IMR-90 (cell line): ENCODE data around the gene CMSS1. TPM values are rescaled to one million over a fixed set of nuclear protein-coding genes. Genes with fewer than 3 reads are reported as not detected.

ENCODE experiments used
- ATAC-seq: fragments of 200-7000 bp; cut with Tn5 transposase; 2 replicates; pipeline ENCODE4 v1.9.1; 2020; ENCODE audit warnings: low read depth, mild to moderate bottlenecking, moderate library complexity
- BruUV-seq: library from RNA; stranded (reverse); fragments of 400-500 nt; replicated peaks from 2 replicates; lab custom pipeline; 2021; lab: Mats Ljungman, UMichigan
- CTCF ChIA-PET: fragments of 300-600 bp; formaldehyde crosslinking; extraction: SDS; loops from one replicate; lab custom pipeline; 2021; ENCODE audit warnings: antibody characterized with exemption; lab: Yijun Ruan, JAX
- POLR2A ChIA-PET: fragments of 300-600 bp; sonication (Branson Sonifier 250); formaldehyde crosslinking; loops from one replicate; lab custom pipeline; 2022; ENCODE audit warnings: antibody characterized with exemption; ENCODE audit not compliant: unreplicated experiment; lab: Charles Lee
- DNase-seq: peaks from one replicate; pipeline ENCODE4 v3.0.0; 2013
- H2AFZ ChIP-seq: replicated peaks from 2 replicates; pipeline ENCODE3; 2013; ENCODE audit warnings: low read length, mild to moderate bottlenecking; ENCODE audit not compliant: poor library complexity
- H2AK5ac ChIP-seq: 2 replicates; pipeline ENCODE4 v1.6.1; 2013; ENCODE audit warnings: low read depth, low read length, inconsistent platforms
- H2AK9ac ChIP-seq: replicated peaks from 2 replicates; pipeline ENCODE3; 2013; ENCODE audit warnings: mild to moderate bottlenecking, low read depth, low read length, moderate library complexity; ENCODE audit not compliant: poor library complexity
- H2BK120ac ChIP-seq: 2 replicates; pipeline ENCODE4 v1.6.1; 2013; ENCODE audit warnings: low read depth, low read length, inconsistent platforms
- H2BK15ac ChIP-seq: 3 replicates; pipeline ENCODE4 v1.6.1; 2013; ENCODE audit warnings: low read depth, low read length, inconsistent platforms
- H2BK20ac ChIP-seq: 2 replicates; pipeline ENCODE4 v1.6.1; 2013; ENCODE audit warnings: low read depth, mild to moderate bottlenecking, inconsistent platforms, low read length, moderate library complexity
- H2BK5ac ChIP-seq: 2 replicates; pipeline ENCODE4 v1.6.1; 2013; ENCODE audit warnings: mild to moderate bottlenecking, low read depth, low read length, inconsistent platforms; ENCODE audit not compliant: poor library complexity, severe bottlenecking
- H3K14ac ChIP-seq: replicated peaks from 2 replicates; pipeline ENCODE4 v1.6.1; 2013; ENCODE audit warnings: low read depth, low read length, inconsistent platforms
- H3K18ac ChIP-seq: 2 replicates; pipeline ENCODE4 v1.6.1; 2013; ENCODE audit warnings: low read depth, low read length, control low read depth
- H3K23ac ChIP-seq: 2 replicates; pipeline ENCODE4 v1.6.1; 2013; ENCODE audit warnings: low read depth, low read length, inconsistent platforms
- H3K27ac ChIP-seq: 2 replicates; pipeline ENCODE4 v1.5.1; 2013; ENCODE audit warnings: mild to moderate bottlenecking, control low read depth, low read length; ENCODE audit not compliant: insufficient read depth
- H3K27me3 ChIP-seq: 2 replicates; pipeline ENCODE4 v1.6.1; 2013; ENCODE audit warnings: low read length; ENCODE audit not compliant: control insufficient read depth, insufficient read depth
- H3K36me3 ChIP-seq: 2 replicates; pipeline ENCODE4 v1.6.1; 2013; ENCODE audit warnings: low read length, mixed read lengths; ENCODE audit not compliant: control insufficient read depth, insufficient read depth
- H3K4ac ChIP-seq: 2 replicates; pipeline ENCODE4 v1.6.1; 2013; ENCODE audit warnings: low read depth, low read length, inconsistent platforms
- H3K4me1 ChIP-seq: 2 replicates; pipeline ENCODE4 v1.6.1; 2013; ENCODE audit warnings: low read length, mixed read lengths; ENCODE audit not compliant: control insufficient read depth, insufficient read depth
- H3K4me2 ChIP-seq: 2 replicates; pipeline ENCODE4 v1.6.1; 2013; ENCODE audit warnings: low read depth, mild to moderate bottlenecking, control low read depth, low read length, moderate library complexity
- H3K4me3 ChIP-seq: 2 replicates; pipeline ENCODE4 v1.5.1; 2013; ENCODE audit warnings: low read depth, mild to moderate bottlenecking, control low read depth, low read length, moderate library complexity; ENCODE audit not compliant: insufficient read depth
- H3K56ac ChIP-seq: 2 replicates; pipeline ENCODE4 v1.6.1; 2013; ENCODE audit warnings: low read length, inconsistent platforms; ENCODE audit not compliant: insufficient read depth; ENCODE audit errors: extremely low read depth
- H3K79me1 ChIP-seq, 2 experiments: 2 replicates each; pipeline ENCODE4 v1.6.1; 2013; ENCODE audit warnings: low read length in 2 of 2, inconsistent platforms in 1 of 2, low read depth in 1 of 2
- H3K9ac ChIP-seq: 2 replicates; pipeline ENCODE4 v1.6.1; 2013; ENCODE audit warnings: low read depth, low read length, control low read depth
- H3K9me1 ChIP-seq: 2 replicates; pipeline ENCODE4 v1.6.1; 2013; ENCODE audit warnings: low read length, inconsistent platforms; ENCODE audit not compliant: insufficient read depth
- H3K9me3 ChIP-seq: 2 replicates; pipeline ENCODE4 v1.6.1; 2013; ENCODE audit warnings: low read length; ENCODE audit not compliant: control insufficient read depth, insufficient read depth
- H4K20me1 ChIP-seq: 2 replicates; pipeline ENCODE4 v1.6.1; 2013; ENCODE audit warnings: low read length, inconsistent platforms; ENCODE audit not compliant: insufficient read depth
- H4K5ac ChIP-seq: 2 replicates; pipeline ENCODE4 v1.6.1; 2013; ENCODE audit warnings: mild to moderate bottlenecking, low read depth, low read length, control low read depth
- H4K8ac ChIP-seq, 2 experiments: 2 replicates each; pipeline ENCODE4 v1.6.1; 2013; ENCODE audit warnings: low read depth in 2 of 2, low read length in 2 of 2, control low read depth in 1 of 2, inconsistent platforms in 1 of 2
- H4K91ac ChIP-seq: 2 replicates; pipeline ENCODE4 v1.6.1; 2013; ENCODE audit warnings: low read depth, low read length, inconsistent platforms; ENCODE audit not compliant: insufficient read depth
- BHLHE40 ChIP-seq: fragments of 150-350 bp; IDR thresholded peaks from 2 replicates; pipeline ENCODE4 v1.6.1; 2016; ENCODE audit warnings: mild to moderate bottlenecking, low read depth, low read length
- CEBPB ChIP-seq: IDR thresholded peaks from 2 replicates; pipeline ENCODE4 v1.6.1; 2012; ENCODE audit warnings: low read depth, low read length, improper control_type of control experiment
- CHD1 ChIP-seq: IDR thresholded peaks from 2 replicates; pipeline ENCODE4 v1.6.1; 2012; ENCODE audit warnings: low read depth, low read length, improper control_type of control experiment
- CTCF ChIP-seq: conservative IDR thresholded peaks from 2 replicates; pipeline ENCODE4 v1.5.1; 2012; ENCODE audit warnings: mild to moderate bottlenecking, low read depth, low read length, improper control_type of control experiment
- MAZ ChIP-seq: IDR thresholded peaks from 2 replicates; pipeline ENCODE4 v1.6.1; 2012; ENCODE audit warnings: low read depth, mild to moderate bottlenecking, low read length, improper control_type of control experiment, moderate library complexity, borderline replicate concordance
- MXI1 ChIP-seq: IDR thresholded peaks from 2 replicates; pipeline ENCODE4 v1.6.1; 2012; ENCODE audit warnings: low read depth, mild to moderate bottlenecking, low read length, moderate library complexity, borderline replicate concordance
- NFE2L2 ChIP-seq: fragments of 150-350 bp; IDR thresholded peaks from 2 replicates; pipeline ENCODE4 v1.6.1; 2016; ENCODE audit warnings: low read depth, mild to moderate bottlenecking, low read length
- POLR2A ChIP-seq: IDR thresholded peaks from 2 replicates; pipeline ENCODE4 v1.6.1; 2012; ENCODE audit warnings: mild to moderate bottlenecking, low read depth, low read length
- RAD21 ChIP-seq: IDR thresholded peaks from 2 replicates; pipeline ENCODE4 v1.6.1; 2012; ENCODE audit warnings: low read length, improper control_type of control experiment
- RCOR1 ChIP-seq: IDR thresholded peaks from 2 replicates; pipeline ENCODE4 v1.6.1; 2012; ENCODE audit warnings: mild to moderate bottlenecking, low read length, improper control_type of control experiment; ENCODE audit not compliant: insufficient replicate concordance
- RFX5 ChIP-seq: IDR thresholded peaks from 2 replicates; pipeline ENCODE4 v1.8.0; 2012; ENCODE audit warnings: low read depth, mild to moderate bottlenecking, low read length, moderate library complexity
- SMC3 ChIP-seq: fragments of 150-350 bp; IDR thresholded peaks from 2 replicates; pipeline ENCODE4 v1.6.1; 2016; ENCODE audit warnings: low read depth, mild to moderate bottlenecking, antibody characterized with exemption, low read length, moderate library complexity
- WGBS, 2 experiments: methylation state at CpG; one replicate each; pipeline versions ENCODE4 v1.1.5 to v1.1.7; 2013; ENCODE audit warnings: missing lambda C conversion rate in 2 of 2; ENCODE audit not compliant: insufficient read length in 1 of 2; ENCODE audit errors: extremely low coverage in 2 of 2; 5-methylcytosine and 5-hydroxymethylcytosine counted together
- dilution Hi-C: fragments of 300-500 bp; cut with HindIII; formaldehyde crosslinking; loops from one replicate; pipeline ENCODE4 v1.14.3; 2018; ENCODE audit warnings: low sequenced_read_pairs; ENCODE audit not compliant: unreplicated experiment
- in situ Hi-C: fragments of 300-500 bp; cut with MboI; formaldehyde crosslinking; loops from 3 replicates; pipeline ENCODE4 v1.14.3; 2019; ENCODE audit warnings: low sequenced_read_pairs, inconsistent platforms, mixed read lengths
- intact Hi-C: fragments of 100-400 bp; cut with micrococcal nuclease; formaldehyde crosslinking; loops from 2 replicates; pipeline ENCODE4 v1.10.0; 2022
- polyA plus RNA-seq, 3 experiments: library from polyadenylated mRNA; depleted of rRNA; stranded (reverse); fragments of >200 nt; gene quantifications; 2 replicates each; pipeline ENCODE4 v1.2.3, GENCODE V29; 2012; ENCODE audit warnings: low replicate concordance in 1 of 3
- total RNA-seq: library from RNA; depleted of rRNA; stranded (reverse); fragments of >200 nt; gene quantifications from 2 replicates; pipeline ENCODE4 v1.2.3, GENCODE V29; 2012
- TF ChIP-seq, protein P1 (sequence below): fragments of 150-350 bp; IDR thresholded peaks from 2 replicates; pipeline ENCODE4 v1.6.1; 2017; ENCODE audit warnings: mild to moderate bottlenecking, antibody characterized with exemption, low read length, low read depth
- TF ChIP-seq, protein P2 (sequence below): fragments of 150-350 bp; IDR thresholded peaks from 2 replicates; pipeline ENCODE4 v1.6.1; 2016; ENCODE audit warnings: low read depth, mild to moderate bottlenecking, low read length, moderate library complexity, borderline replicate concordance

CMSS1 gene
- total and polyA plus RNA-seq, 2 of the 4 experiments (the other 2 are of a cell fraction): 12.5 to 13.6 TPM

DNA sequence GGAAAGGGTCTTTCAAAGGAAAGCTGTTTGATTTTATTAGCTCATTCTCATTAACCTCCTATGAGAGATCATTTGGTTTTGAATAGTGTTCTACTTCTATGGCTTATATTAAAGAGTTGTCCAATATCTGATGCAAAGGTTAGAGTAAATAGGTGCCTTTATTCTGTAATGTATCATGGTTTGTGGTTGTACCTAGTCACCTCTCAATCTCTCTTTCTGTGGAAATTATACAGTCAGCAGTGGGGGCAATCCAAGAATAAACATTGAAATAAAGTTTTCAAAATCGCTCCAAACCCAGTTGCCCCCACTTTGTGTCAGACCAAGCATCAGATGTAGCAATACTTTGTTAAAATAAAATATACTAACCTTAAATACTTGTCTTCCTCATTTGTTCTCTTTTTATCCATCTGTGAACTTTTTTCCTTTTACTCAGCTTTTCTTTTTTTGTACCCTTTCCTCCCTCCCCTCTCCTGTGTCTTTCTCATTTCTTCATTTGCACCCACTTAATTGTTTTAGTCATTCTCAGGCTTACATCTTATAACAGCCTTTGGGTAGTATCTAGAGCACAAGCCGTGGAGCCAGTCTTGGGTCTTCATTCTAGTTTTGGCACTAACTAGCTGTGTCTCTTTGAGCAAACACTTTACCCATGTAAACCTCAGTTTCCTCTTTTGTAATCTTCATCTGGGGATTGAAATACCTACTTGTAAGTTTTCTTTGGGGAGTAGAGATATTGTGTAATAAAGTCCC is 16.7 kb downstream of the CMSS1 start:
- WGBS, 2 experiments: no CpG with 5 or more reads among the region's 2 CpGs
- Histone ChIP-seq H3K4me3 (no peak overlapping the region), H3K79me1 (peaks cover 28 to 50% of the 10 kb centered on the region in 2 experiments), H2BK15ac (no peak overlapping the region), H3K27ac (no peak overlapping the region), H3K9me1 (peaks cover 6% of the 10 kb centered on the region; the same call in 1 of the 2 replicates), H3K4ac (no peak overlapping the region), H2AK9ac (no peak overlapping the region), H2BK120ac (no peak overlapping the region), H4K91ac (no peak overlapping the region), H3K9ac (no peak overlapping the region), H3K36me3 (no peaks in the 10 kb centered on the region), H3K23ac (no peak overlapping the region; the same call in 1 of the 2 replicates), H4K5ac (no peak overlapping the region; the same call in 1 of the 2 replicates), H3K27me3 (no peaks in the 10 kb centered on the region), H3K14ac (no peak overlapping the region), H3K9me3 (no peaks in the 10 kb centered on the region), H4K20me1 (no peaks in the 10 kb centered on the region), H4K8ac (no peak overlapping the region), H3K4me2 (no peak overlapping the region), H2BK20ac (no peak overlapping the region), H3K4me1 (peaks cover 2% of the 10 kb centered on the region; the same call in 1 of the 2 replicates), H3K18ac (no peak overlapping the region), H3K56ac (no peak overlapping the region), H2AK5ac (no peak overlapping the region), H2AFZ (no peak overlapping the region), H2BK5ac (no peak overlapping the region)
- dilution Hi-C loops: no loop called here
- intact Hi-C loops: loop anchor here (10.0 kb wide), 1 partner anchor 550 kb away; no protein-coding TSS in a partner anchor
- POLR2A ChIA-PET: no interaction called here
- DNase-seq: no peak
- CTCF ChIA-PET: interaction anchor here (0.8 to 2.2 kb wide), 3 partner anchors 9 to 234 kb away, joined by 3 to 5 read pairs (median 3); no protein-coding TSS in a partner anchor
- ATAC-seq: no peak
- in situ Hi-C loops: loop anchor here (10.0 to 25.0 kb wide), 2 partner anchors 760 to 903 kb away; no protein-coding TSS in a partner anchor
- BruUV-seq: no TSS peak
- TF ChIP-seq, protein P1, sequence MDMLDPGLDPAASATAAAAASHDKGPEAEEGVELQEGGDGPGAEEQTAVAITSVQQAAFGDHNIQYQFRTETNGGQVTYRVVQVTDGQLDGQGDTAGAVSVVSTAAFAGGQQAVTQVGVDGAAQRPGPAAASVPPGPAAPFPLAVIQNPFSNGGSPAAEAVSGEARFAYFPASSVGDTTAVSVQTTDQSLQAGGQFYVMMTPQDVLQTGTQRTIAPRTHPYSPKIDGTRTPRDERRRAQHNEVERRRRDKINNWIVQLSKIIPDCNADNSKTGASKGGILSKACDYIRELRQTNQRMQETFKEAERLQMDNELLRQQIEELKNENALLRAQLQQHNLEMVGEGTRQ: no peak
- TF ChIP-seq RCOR1 (no peak), SMC3 (no peak), POLR2A (no peak), RAD21 (no peak), RFX5 (no peak), MXI1 (no peak), CEBPB (no peak), MAZ (no peak), CTCF (no peak), NFE2L2 (no peak), BHLHE40 (no peak), CHD1 (no peak)
- TF ChIP-seq, protein P2, sequence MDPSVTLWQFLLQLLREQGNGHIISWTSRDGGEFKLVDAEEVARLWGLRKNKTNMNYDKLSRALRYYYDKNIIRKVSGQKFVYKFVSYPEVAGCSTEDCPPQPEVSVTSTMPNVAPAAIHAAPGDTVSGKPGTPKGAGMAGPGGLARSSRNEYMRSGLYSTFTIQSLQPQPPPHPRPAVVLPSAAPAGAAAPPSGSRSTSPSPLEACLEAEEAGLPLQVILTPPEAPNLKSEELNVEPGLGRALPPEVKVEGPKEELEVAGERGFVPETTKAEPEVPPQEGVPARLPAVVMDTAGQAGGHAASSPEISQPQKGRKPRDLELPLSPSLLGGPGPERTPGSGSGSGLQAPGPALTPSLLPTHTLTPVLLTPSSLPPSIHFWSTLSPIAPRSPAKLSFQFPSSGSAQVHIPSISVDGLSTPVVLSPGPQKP: no peak
